ENCODE measurements around the gene TIE1. TPM values are rescaled to one million over a fixed set of nuclear protein-coding genes. Genes with fewer than 3 reads are reported as not detected.

The TIE1 gene
- total and polyA plus RNA-seq, 2 of the 13 experiments (the other 11 are each of a cell fraction or from before 2014, with no cell fraction given), result 0.58 to 0.84 TPM

GRCh38 chr1:43285269-43285990 lies 15.4 kb upstream of the TIE1 start, which contains the start of gene C1orf210 (continued):
- TF ChIP-seq ZBTB46 (CRISPR knock-in tag; IDR thresholded peaks at IDR 0.05; ENCODE audit: borderline replicate concordance) (no peak), ZFP36L1 (CRISPR knock-in tag; IDR thresholded peaks at IDR 0.05) (0 out of 2 replicates have a peak, but pooled peaks have one; percentile 37), MAX (IDR thresholded peaks at IDR 0.05) (peak; percentile 27; the same call in 1 of the 2 replicates), JUND (CRISPR knock-in tag; IDR thresholded peaks at IDR 0.05) (no peak), SNRNP70 (IDR thresholded peaks at IDR 0.05; ENCODE audit: low read depth, low read length) (no peak), BCL3 (CRISPR knock-in tag; IDR thresholded peaks at IDR 0.05) (no peak), FLYWCH1 (CRISPR knock-in tag; IDR thresholded peaks at IDR 0.05) (no peak), ZNF597 (CRISPR knock-in tag; IDR thresholded peaks at IDR 0.05) (no peak), ARNTL (CRISPR knock-in tag; IDR thresholded peaks at IDR 0.05) (0 out of 2 replicates have a peak, but pooled peaks have one; percentile 52), ZNF563 (CRISPR knock-in tag; IDR thresholded peaks at IDR 0.05) (peak; percentile 64; the same call in 1 of the 2 replicates), ZNF121 (CRISPR knock-in tag; IDR thresholded peaks at IDR 0.05) (no peak), ATF2 (CRISPR knock-in tag; IDR thresholded peaks at IDR 0.05) (no peak), ZNF574 (CRISPR knock-in tag; IDR thresholded peaks at IDR 0.05) (no peak; the same call in 1 of the 2 replicates), ZNF781 (CRISPR knock-in tag; IDR thresholded peaks at IDR 0.05; ENCODE audit: borderline replicate concordance, not compliant biosample characterization) (no peak), RORA (CRISPR knock-in tag; IDR thresholded peaks at IDR 0.05) (no peak), ZMYM4 (CRISPR knock-in tag; IDR thresholded peaks at IDR 0.05) (no peak), ZNF251 (CRISPR knock-in tag; IDR thresholded peaks at IDR 0.05) (no peak), ZNF577 (CRISPR knock-in tag; IDR thresholded peaks at IDR 0.05; ENCODE audit: borderline replicate concordance, low read depth) (no peak), LCORL (IDR thresholded peaks at IDR 0.05) (no peak), LCORL (CRISPR knock-in tag; IDR thresholded peaks at IDR 0.05) (peak; percentile 29; the same call in 1 of the 2 replicates), SNAPC5 (CRISPR knock-in tag; IDR thresholded peaks at IDR 0.05; ENCODE audit: borderline replicate concordance) (no peak)

All from HepG2 (cell line).